HepG2 (cell line): ENCODE data around the gene FAM169A. TPM values are rescaled to one million over a fixed set of nuclear protein-coding genes. Genes with fewer than 3 reads are reported as not detected.
"Not testable (repeated sequence)": the region's sequence is repeated elsewhere in the genome, so short reads cannot be mapped to it uniquely, and the experiment has no call there.

Source experiments
- ATAC-seq: fragments of 200-7000 bp; cut with Tn5 transposase; 3 replicates; pipeline ENCODE4 v1.9.1; 2020; ENCODE audit warnings: mild to moderate bottlenecking, moderate library complexity
- BruUV-seq: library from RNA; stranded (reverse); fragments of 400-500 nt; replicated peaks from 2 replicates; lab custom pipeline; 2021; lab: Mats Ljungman, UMichigan
- CTCF ChIA-PET: fragments of 300-600 bp; formaldehyde crosslinking; extraction: SDS; loops from one replicate; lab custom pipeline; 2021; ENCODE audit warnings: low total read pairs, inconsistent platforms, low intra/inter-chr PET ratio; lab: Yijun Ruan, JAX
- POLR2A ChIA-PET: fragments of 350-600 bp; sonication (Branson Sonifier 250); formaldehyde crosslinking; loops from one replicate; lab custom pipeline; 2020; ENCODE audit warnings: antibody characterized with exemption, inconsistent platforms; lab: Yijun Ruan, JAX
- DNase-seq: peaks from one replicate; pipeline ENCODE4 v3.0.0-alpha.2; 2015; ENCODE audit warnings: low spot score
- FAIRE-seq: peaks from 3 replicates; lab custom pipeline; 2011; peaks lifted over from hg19 to GRCh38; lab: Jason Lieb, UNC
- H2AFZ ChIP-seq: one replicate; pipeline ENCODE4 v1.6.1; 2011; ENCODE audit warnings: low read length, inconsistent platforms
- H3K27ac ChIP-seq: fragments of 300-600 bp; 3 replicates; pipeline ENCODE4 v1.8.0; 2011; ENCODE audit warnings: mixed run types, mild to moderate bottlenecking, mixed read lengths, low read length, inconsistent platforms; ENCODE audit not compliant: insufficient read depth; ENCODE audit errors: extremely low read length
- H3K27me3 ChIP-seq, 2 experiments: fragments of 200-600 bp in 1 of 2; 2 replicates in 1 of 2; 3 replicates in 1 of 2; pipeline versions ENCODE4 v1.6.0 to v1.8.0; 2011; ENCODE audit warnings: low read length in 2 of 2, mild to moderate bottlenecking in 2 of 2, moderate library complexity in 2 of 2, inconsistent platforms in 1 of 2; ENCODE audit not compliant: insufficient read depth in 2 of 2, control insufficient read depth in 1 of 2
- H3K36me3 ChIP-seq, 2 experiments: fragments of 200-600 bp in 1 of 2; replicated peaks in 1 of 2; 2 replicates in 1 of 2; 3 replicates in 1 of 2; pipeline versions ENCODE4 v1.5.1 to v1.8.0; 2011; ENCODE audit warnings: low read length in 2 of 2, inconsistent platforms in 1 of 2; ENCODE audit not compliant: insufficient read depth in 2 of 2, control insufficient read depth in 1 of 2
- H3K4me1 ChIP-seq: 2 replicates; pipeline ENCODE4 v1.5.1; 2012; ENCODE audit warnings: low read length, inconsistent platforms; ENCODE audit not compliant: insufficient read depth
- H3K4me2 ChIP-seq: 2 replicates; pipeline ENCODE4 v1.6.0; 2011; ENCODE audit warnings: low read depth, low read length, inconsistent platforms
- H3K4me3 ChIP-seq, 3 experiments: fragments of 200-600 bp in 1 of 3; sonication (generic), shearing (Covaris generic) in 1 of 3; replicated peaks in 1 of 3; 2 replicates each; pipeline ENCODE4 v1.5.1; 2011 to 2016; ENCODE audit warnings: low read length in 3 of 3, inconsistent platforms in 2 of 3, low read depth in 2 of 3, mild to moderate bottlenecking in 2 of 3, control low read depth in 1 of 3, mixed read lengths in 1 of 3; ENCODE audit not compliant: insufficient read depth in 1 of 3
- H3K79me2 ChIP-seq: one replicate; pipeline ENCODE4 v1.6.1; 2011; ENCODE audit warnings: low read length, inconsistent platforms; ENCODE audit not compliant: insufficient read depth
- H3K9ac ChIP-seq: 2 replicates; pipeline ENCODE4 v1.6.0; 2011; ENCODE audit warnings: mild to moderate bottlenecking, low read depth, low read length, inconsistent platforms; ENCODE audit not compliant: insufficient read depth
- H3K9me3 ChIP-seq: 2 replicates; pipeline ENCODE4 v1.5.1; 2012; ENCODE audit warnings: mild to moderate bottlenecking, low read length
- H4K20me1 ChIP-seq: 2 replicates; pipeline ENCODE4 v1.6.0; 2011; ENCODE audit warnings: inconsistent platforms, mild to moderate bottlenecking, low read length, moderate library complexity; ENCODE audit not compliant: insufficient read depth
- ZNF761 ChIP-seq: sonication (generic); formaldehyde crosslinking; conservative IDR thresholded peaks from 2 replicates; pipeline ENCODE4 v1.4.0; 2020; ENCODE audit warnings: mild to moderate bottlenecking, missing genetic modification reagents
- WGBS: methylation state at CpG from one replicate; pipeline ENCODE4 v1.1.6; 2017; ENCODE audit warnings: low lambda C conversion rate; 5-methylcytosine and 5-hydroxymethylcytosine counted together
- in situ Hi-C: cut with HindIII; loops from 2 replicates; pipeline ENCODE4 v1.10.0; 2017; ENCODE audit warnings: low pct_unique_long_range_greater_than_20kb; ENCODE audit not compliant: extremely low pct_ligation_motif_present
- intact Hi-C: fragments of 100-400 bp; cut with micrococcal nuclease; formaldehyde crosslinking; loops from one replicate; pipeline ENCODE4 v1.10.0; 2022; ENCODE audit not compliant: unreplicated experiment
- polyA plus RNA-seq, 8 experiments: library from polyadenylated mRNA; depleted of rRNA in 3 of 8; stranded (reverse) in 7 of 8; unstranded in 1 of 8; fragments of >200 nt; fragmentation: Illumina TruSeq in 4 of 8; extraction: Trizol in 4 of 8; gene quantifications; 2 replicates each; pipeline versions ENCODE4 v1.2.1 to v1.2.3, GENCODE V29; 2011 to 2016; ENCODE audit warnings: low read depth in 4 of 8, missing spikeins in 1 of 8, mixed read lengths in 1 of 8; ENCODE audit not compliant: insufficient read depth in 1 of 8
- total RNA-seq, 5 experiments: library from RNA; depleted of rRNA; stranded (reverse); fragments of >200 nt; fragmentation: Illumina TruSeq; extraction: Trizol; gene quantifications; 2 replicates each; pipeline ENCODE4 v1.2.3, GENCODE V29; 2016; ENCODE audit warnings: low read depth in 1 of 5

The FAM169A gene
- total and polyA plus RNA-seq, 2 of the 13 experiments (the other 11 are each of a cell fraction or from before 2014, with no cell fraction given): 21.1 to 110 TPM

- FAIRE-seq, H3K36me3 ChIP-seq, ATAC-seq, H3K27ac ChIP-seq, CTCF ChIA-PET, H4K20me1 ChIP-seq, H3K27me3 ChIP-seq, in situ Hi-C loops, H3K9me3 ChIP-seq, BruUV-seq, H3K9ac ChIP-seq, DNase-seq, POLR2A ChIA-PET, H3K4me3 ChIP-seq: not testable (repeated sequence)
- WGBS: 86% methylated on average over 6 of the region's 6 CpGs
- H3K4me1 ChIP-seq: peaks cover 19% of the 10 kb centered on the region
- peak; percentile 92 for TF ChIP-seq ZNF761 (CRISPR knock-in tag)
- TF ChIP-seq, all 625 proteins: peak for 1; not testable (repeated sequence) for 624
- H2AFZ ChIP-seq, H3K4me2 ChIP-seq, intact Hi-C loops, H3K79me2 ChIP-seq: not testable (repeated sequence)
Observed at GRCh38 chr5:74908237-74908636, 42.0 kb upstream of the FAM169A start.

DNA sequence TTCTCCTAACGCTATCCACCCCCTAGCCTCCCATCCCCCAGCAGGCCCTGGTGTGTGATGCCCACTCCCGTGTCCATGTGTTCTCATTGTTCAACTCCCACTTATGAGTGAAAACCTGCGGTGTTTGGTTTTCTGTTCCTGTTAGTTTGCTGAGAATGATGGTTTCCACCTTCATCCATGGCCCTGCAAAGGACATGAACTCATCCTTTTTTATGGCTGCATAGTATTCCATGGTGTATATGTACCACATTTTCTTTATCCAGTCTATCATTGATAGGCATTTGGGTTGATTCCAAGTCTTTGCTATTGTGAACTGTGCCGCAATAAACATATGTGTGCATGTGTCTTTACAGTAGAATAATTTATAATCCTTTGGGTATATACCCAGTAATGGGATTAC is 38.5 kb upstream of the FAM169A start:
- DNase-seq, H4K20me1 ChIP-seq, FAIRE-seq, H3K4me2 ChIP-seq, H3K9me3 ChIP-seq, CTCF ChIA-PET, ATAC-seq, POLR2A ChIA-PET, H2AFZ ChIP-seq, H3K9ac ChIP-seq, H3K79me2 ChIP-seq, H3K27me3 ChIP-seq, BruUV-seq, H3K4me1 ChIP-seq, H3K27ac ChIP-seq, H3K36me3 ChIP-seq, H3K4me3 ChIP-seq: not testable (repeated sequence)
- 89% methylated on average over 4 of the region's 4 CpGs for WGBS
- intact Hi-C loops: loop anchor here (5.0 kb wide), 2 partner anchors 37 to 97 kb away; partner anchors contain the start of gene FAM169A
- in situ Hi-C loops: loop anchor here (5.0 kb wide), 1 partner anchor 37 kb away; the partner anchor contains the start of gene FAM169A
